CD14-positive monocyte (primary cell): ENCODE results near the gene FOXE3. TPM values are rescaled to one million over a fixed set of nuclear protein-coding genes. Genes with fewer than 3 reads are reported as not detected.

ENCODE experiments used
- DNase-seq, 3 donors: peaks; one replicate each; pipeline ENCODE4 v3.0.0-alpha.2; 2011 to 2022
- H2AFZ ChIP-seq: 2 replicates; pipeline ENCODE4 v1.6.0; 2012; ENCODE audit warnings: mild to moderate bottlenecking, low read depth, low read length, inconsistent platforms; ENCODE audit not compliant: insufficient read depth, poor library complexity, severe bottlenecking
- H3K27ac ChIP-seq, 2 donors: 1 replicate in 1 of 2; 2 replicates in 1 of 2; pipeline ENCODE4 v1.5.1; 2012 to 2013; ENCODE audit warnings: low read length in 2 of 2, control low read depth in 1 of 2, inconsistent platforms in 1 of 2, low read depth in 1 of 2, mild to moderate bottlenecking in 1 of 2
- H3K27me3 ChIP-seq, 2 donors: one replicate each; pipeline versions ENCODE4 v1.6.0 to v1.6.1; 2011 to 2013; ENCODE audit warnings: low read length in 2 of 2; ENCODE audit not compliant: control insufficient read depth in 2 of 2, insufficient read depth in 2 of 2
- H3K36me3 ChIP-seq, 2 donors: replicated peaks in 1 of 2; 1 replicate in 1 of 2; 2 replicates in 1 of 2; pipeline versions ENCODE4 v1.5.1 to v1.6.1; 2012 to 2013; ENCODE audit warnings: low read length in 2 of 2, control low read depth in 1 of 2, inconsistent platforms in 1 of 2, mild to moderate bottlenecking in 1 of 2; ENCODE audit not compliant: insufficient read depth in 2 of 2, control insufficient read depth in 1 of 2
- H3K4me1 ChIP-seq, 2 donors: 1 replicate in 1 of 2; 2 replicates in 1 of 2; pipeline versions ENCODE4 v1.5.1 to v1.6.1; 2012 to 2013; ENCODE audit warnings: low read length in 2 of 2, control low read depth in 1 of 2, inconsistent platforms in 1 of 2, mild to moderate bottlenecking in 1 of 2, moderate library complexity in 1 of 2; ENCODE audit not compliant: insufficient read depth in 2 of 2, control insufficient read depth in 1 of 2
- H3K4me2 ChIP-seq: replicated peaks from 2 replicates; pipeline ENCODE3; 2012; ENCODE audit warnings: low read length, moderate library complexity, mild to moderate bottlenecking; ENCODE audit not compliant: poor library complexity, severe bottlenecking; ENCODE audit errors: extremely low read depth
- H3K4me3 ChIP-seq, 3 experiments: fragments of 200-600 bp in 1 of 3; sonication (generic) in 1 of 3; replicated peaks in 1 of 3; 1 replicate in 2 of 3; 2 replicates in 1 of 3; pipeline ENCODE4 v1.5.1; 2011 to 2013; ENCODE audit warnings: low read length in 3 of 3, mild to moderate bottlenecking in 3 of 3, control low read depth in 2 of 3, low read depth in 2 of 3, inconsistent platforms in 1 of 3, moderate library complexity in 1 of 3
- H3K79me2 ChIP-seq: 2 replicates; pipeline ENCODE4 v1.6.0; 2012; ENCODE audit warnings: mild to moderate bottlenecking, control low read depth, inconsistent platforms, low read length, moderate library complexity; ENCODE audit not compliant: insufficient read depth
- H3K9ac ChIP-seq: 2 replicates; pipeline ENCODE4 v1.6.0; 2017; ENCODE audit warnings: low read length, mild to moderate bottlenecking; ENCODE audit not compliant: insufficient read depth, poor library complexity, severe bottlenecking
- H3K9me3 ChIP-seq, 2 donors: replicated peaks in 1 of 2; 1 replicate in 1 of 2; 2 replicates in 1 of 2; pipeline versions ENCODE4 v1.5.1 to v1.6.1; 2012 to 2013; ENCODE audit warnings: low read length in 2 of 2, control low read depth in 1 of 2; ENCODE audit not compliant: control insufficient read depth in 1 of 2, insufficient read depth in 1 of 2
- H4K20me1 ChIP-seq: 2 replicates; pipeline ENCODE4 v1.6.0; 2012; ENCODE audit warnings: mild to moderate bottlenecking, low read length, control low read depth, moderate library complexity; ENCODE audit not compliant: insufficient read depth
- H3K27ac Mint-ChIP-seq, 7 donors: one replicate each; pipeline ENCODE4 v1.8.0; 2020; ENCODE audit warnings: mild to moderate bottlenecking in 7 of 7, mixed read lengths in 7 of 7, moderate library complexity in 6 of 7, inconsistent platforms in 2 of 7
- H3K27me3 Mint-ChIP-seq, 3 donors: one replicate each; pipeline ENCODE4 v1.8.0; 2021 to 2022; ENCODE audit warnings: low read depth in 3 of 3, mild to moderate bottlenecking in 3 of 3, mixed read lengths in 3 of 3, moderate library complexity in 3 of 3, inconsistent platforms in 1 of 3
- H3K36me3 Mint-ChIP-seq, 2 donors: one replicate each; pipeline ENCODE4 v1.8.0; 2020; ENCODE audit warnings: mixed read lengths in 2 of 2, inconsistent platforms in 1 of 2, mild to moderate bottlenecking in 1 of 2
- H3K4me1 Mint-ChIP-seq: one replicate; pipeline ENCODE4 v1.8.0; 2020; ENCODE audit warnings: mild to moderate bottlenecking, mixed read lengths
- H3K4me3 Mint-ChIP-seq, 2 donors: one replicate each; pipeline ENCODE4 v1.8.0; 2020; ENCODE audit warnings: mild to moderate bottlenecking in 2 of 2, mixed read lengths in 2 of 2, moderate library complexity in 1 of 2
- H3K9me3 Mint-ChIP-seq, 7 donors: one replicate each; pipeline ENCODE4 v1.8.0; 2020 to 2022; ENCODE audit warnings: mixed read lengths in 7 of 7, mild to moderate bottlenecking in 6 of 7, moderate library complexity in 6 of 7, inconsistent platforms in 2 of 7
- CTCF ChIP-seq: fragments of 200-600 bp; IDR thresholded peaks from one replicate; pipeline ENCODE4 v1.8.0; 2022; ENCODE audit warnings: antibody characterized with exemption, mild to moderate bottlenecking
- WGBS: methylation state at CpG from one replicate; pipeline ENCODE4 v1.1.5; 2013; ENCODE audit warnings: missing lambda C conversion rate; ENCODE audit not compliant: insufficient coverage; 5-methylcytosine and 5-hydroxymethylcytosine counted together
- intact Hi-C, 2 donors: fragments of 100-400 bp; cut with micrococcal nuclease; formaldehyde crosslinking; loops; one replicate each; pipeline versions ENCODE4 v1.15.0 to v1.15.1; 2023
- polyA plus RNA-seq, 3 donors: library from polyadenylated mRNA; depleted of rRNA in 1 of 3; unstranded in 2 of 3; stranded (reverse) in 1 of 3; fragments of 300-500 nt in 2 of 3; fragments of >200 nt in 1 of 3; fragmentation: Illumina TruSeq in 2 of 3; gene quantifications; 1 replicate in 2 of 3; 2 replicates in 1 of 3; pipeline ENCODE4 v1.2.3, GENCODE V29; 2012 to 2021

FOXE3 gene
- polyA plus RNA-seq, 3 donors, result not detected

- Mint-ChIP-seq H3K4me3 (no peak overlapping the region), H3K27me3 (peaks cover 0 to 6% (median 3%) of the 10 kb centered on the region in 3 donors), H3K27ac (peak overlapping the region in 1 of 7 donors; percentile 30), H3K36me3 (peaks cover 35 to 48% of the 10 kb centered on the region in 2 donors), H3K9me3 (no peaks in the 10 kb centered on the region), H3K4me1 (no peaks in the 10 kb centered on the region)
- Histone ChIP-seq H3K4me3 (no peak overlapping the region), H2AFZ (no peak overlapping the region), H3K27me3 (no peaks in the 10 kb centered on the region), H3K27ac (no peak overlapping the region), H4K20me1 (no peaks in the 10 kb centered on the region), H3K36me3 (peaks cover 19 to 49% of the 10 kb centered on the region in 2 donors), H3K9ac (no peak overlapping the region), H3K4me2 (no peak overlapping the region), H3K9me3 (no peaks in the 10 kb centered on the region), H3K79me2 (no peaks in the 10 kb centered on the region), H3K4me1 (no peaks in the 10 kb centered on the region)
- no peak for DNase-seq
- intact Hi-C loops, result no loop called here
- TF ChIP-seq CTCF, result no peak
- no CpG with 5 or more reads among the region's 3 CpGs for WGBS
Measured at GRCh38 chr1:47382399-47382983, 33.6 kb upstream of the FOXE3 start.

GRCh38 chr1:47384083-47384482 lies 32.0 kb upstream of the FOXE3 start:
- peaks cover 9 to 35% of the 10 kb centered on the region in 2 donors for H3K36me3 ChIP-seq
- 100% methylated on average over 1 of the region's 3 CpGs for WGBS
- no peak overlapping the region for H3K4me3 ChIP-seq
- H3K27me3 ChIP-seq, result peaks cover 0 to 2% of the 10 kb centered on the region in 2 donors
- H3K27ac ChIP-seq, result no peak overlapping the region
- intact Hi-C loops, result no loop called here
- Mint-ChIP-seq H3K36me3 (peaks cover 23 to 35% of the 10 kb centered on the region in 2 donors), H3K4me1 (no peaks in the 10 kb centered on the region), H3K27me3 (peaks cover 3 to 8% (median 7%) of the 10 kb centered on the region in 3 donors), H3K9me3 (no peaks in the 10 kb centered on the region), H3K4me3 (no peak overlapping the region), H3K27ac (no peak overlapping the region)
- H3K9me3 ChIP-seq, result no peaks in the 10 kb centered on the region
- H3K4me2 ChIP-seq, result no peak overlapping the region
- no peak overlapping the region for H3K9ac ChIP-seq
- no peak for TF ChIP-seq CTCF
- no peaks in the 10 kb centered on the region for H4K20me1 ChIP-seq
- no peak overlapping the region for H2AFZ ChIP-seq
- DNase-seq, result no peak
- H3K79me2 ChIP-seq, result no peaks in the 10 kb centered on the region
- H3K4me1 ChIP-seq, result no peaks in the 10 kb centered on the region
